ENCODE data around the gene PROK2. TPM values are rescaled to one million over a fixed set of nuclear protein-coding genes. Genes with fewer than 3 reads are reported as not detected.

The PROK2 gene
- total RNA-seq, 3 donors from 2014 or later (not counting 1 experiment from before 2014, with no cell fraction given), result 0.54 to 8.7 TPM; not detected in 1

GRCh38 chr3:71797455-71797854 is 12.5 kb upstream of the PROK2 start:
- WGBS (ENCODE audit: insufficient coverage), result 89% methylated on average over 7 of the region's 7 CpGs
- H3K27me3 ChIP-seq (ENCODE audit: control insufficient read depth, insufficient read depth, low read length), result no peaks in the 10 kb centered on the region
- no peaks in the 10 kb centered on the region for H3K9me3 ChIP-seq (ENCODE audit: control insufficient read depth, insufficient read depth, low read length)
- H3K36me3 Mint-ChIP-seq, result no peaks in the 10 kb centered on the region
- H3K27ac ChIP-seq (ENCODE audit: low read length), result no peak overlapping the region
- no peak overlapping the region for H3K27ac Mint-ChIP-seq
- DNase-seq, result no peak
- no peak overlapping the region for H3K4me3 Mint-ChIP-seq
- TF ChIP-seq CTCF (IDR thresholded peaks at IDR 0.05), result no peak
- H3K4me1 ChIP-seq (ENCODE audit: control insufficient read depth, insufficient read depth, low read length), result no peaks in the 10 kb centered on the region
- H3K4me1 Mint-ChIP-seq, result peaks cover 6 to 8% of the 10 kb centered on the region in 2 donors
- no peaks in the 10 kb centered on the region for H3K36me3 ChIP-seq (ENCODE audit: control insufficient read depth, insufficient read depth, low read length)
- H3K27me3 Mint-ChIP-seq (ENCODE audit: low read depth in 2 of 2), result peaks cover 7 to 27% of the 10 kb centered on the region in 2 donors
- intact Hi-C loops (cut with micrococcal nuclease), result no loop called here
- H3K4me3 ChIP-seq (ENCODE audit: low read length), result no peak overlapping the region
- no peak for ATAC-seq
- H3K9me3 Mint-ChIP-seq, result no peaks in the 10 kb centered on the region

- Histone ChIP-seq H3K4me3 (ENCODE audit: low read length) (no peak overlapping the region), H3K27ac (ENCODE audit: low read length) (no peak overlapping the region), H3K27me3 (ENCODE audit: control insufficient read depth, insufficient read depth, low read length) (no peaks in the 10 kb centered on the region), H3K4me1 (ENCODE audit: control insufficient read depth, insufficient read depth, low read length) (no peaks in the 10 kb centered on the region), H3K9me3 (ENCODE audit: control insufficient read depth, insufficient read depth, low read length) (no peaks in the 10 kb centered on the region), H3K36me3 (ENCODE audit: control insufficient read depth, insufficient read depth, low read length) (no peaks in the 10 kb centered on the region)
- peak in 2 of 3 donors; percentile 47 to 71 for ATAC-seq
- WGBS (ENCODE audit: insufficient coverage), result 62% methylated on average over 2 of the region's 3 CpGs
- Mint-ChIP-seq H3K4me1 (peaks cover 6 to 8% of the 10 kb centered on the region in 2 donors), H3K36me3 (no peaks in the 10 kb centered on the region), H3K27me3 (ENCODE audit: low read depth in 2 of 2) (peaks cover 3 to 27% of the 10 kb centered on the region in 2 donors), H3K9me3 (no peaks in the 10 kb centered on the region), H3K27ac (no peak overlapping the region), H3K4me3 (no peak overlapping the region)
- DNase-seq, result peak in 1 of 2 donors; percentile 14
- intact Hi-C loops (cut with micrococcal nuclease), result no loop called here
- TF ChIP-seq CTCF (IDR thresholded peaks at IDR 0.05), result no peak
These were observed 11.3 kb upstream of the PROK2 start for GRCh38 chr3:71796290-71796689.

GRCh38 chr3:71791634-71792033 is 6.7 kb upstream of the PROK2 start:
- Mint-ChIP-seq H3K27ac (no peak overlapping the region), H3K9me3 (no peaks in the 10 kb centered on the region), H3K4me3 (no peak overlapping the region), H3K4me1 (peaks cover 6 to 7% of the 10 kb centered on the region in 2 donors), H3K27me3 (ENCODE audit: low read depth in 2 of 2) (peaks cover 25 to 39% of the 10 kb centered on the region in 2 donors), H3K36me3 (no peaks in the 10 kb centered on the region)
- H3K27me3 ChIP-seq (ENCODE audit: control insufficient read depth, insufficient read depth, low read length), result peaks cover 6% of the 10 kb centered on the region
- DNase-seq (no peak), ATAC-seq (no peak)
- no peak overlapping the region for H3K4me3 ChIP-seq (ENCODE audit: low read length)
- H3K9me3 ChIP-seq (ENCODE audit: control insufficient read depth, insufficient read depth, low read length), result no peaks in the 10 kb centered on the region
- no peak for TF ChIP-seq CTCF (IDR thresholded peaks at IDR 0.05)
- no peaks in the 10 kb centered on the region for H3K4me1 ChIP-seq (ENCODE audit: control insufficient read depth, insufficient read depth, low read length)
- 71% methylated on average over 1 of the region's 1 CpG for WGBS (ENCODE audit: insufficient coverage)
- no peak overlapping the region for H3K27ac ChIP-seq (ENCODE audit: low read length)
- intact Hi-C loops (cut with micrococcal nuclease), result no loop called here
- H3K36me3 ChIP-seq (ENCODE audit: control insufficient read depth, insufficient read depth, low read length), result no peaks in the 10 kb centered on the region

- no peak overlapping the region for H3K4me3 ChIP-seq (ENCODE audit: low read length)
- Mint-ChIP-seq H3K27me3 (ENCODE audit: low read depth in 2 of 2) (peaks cover 36 to 47% of the 10 kb centered on the region in 2 donors), H3K4me1 (peaks cover 5 to 10% of the 10 kb centered on the region in 2 donors), H3K27ac (no peak overlapping the region), H3K36me3 (no peaks in the 10 kb centered on the region), H3K4me3 (no peak overlapping the region), H3K9me3 (no peaks in the 10 kb centered on the region)
- H3K9me3 ChIP-seq (ENCODE audit: control insufficient read depth, insufficient read depth, low read length), result no peaks in the 10 kb centered on the region
- no peak overlapping the region for H3K27ac ChIP-seq (ENCODE audit: low read length)
- ATAC-seq, result no peak
- intact Hi-C loops (cut with micrococcal nuclease), result no loop called here
- WGBS (ENCODE audit: insufficient coverage), result 86% methylated on average over 1 of the region's 1 CpG
- H3K27me3 ChIP-seq (ENCODE audit: control insufficient read depth, insufficient read depth, low read length), result peaks cover 16% of the 10 kb centered on the region
- H3K4me1 ChIP-seq (ENCODE audit: control insufficient read depth, insufficient read depth, low read length), result no peaks in the 10 kb centered on the region
- no peaks in the 10 kb centered on the region for H3K36me3 ChIP-seq (ENCODE audit: control insufficient read depth, insufficient read depth, low read length)
- DNase-seq, result no peak
- no peak for TF ChIP-seq CTCF (IDR thresholded peaks at IDR 0.05)
These were observed 5.0 kb upstream of the PROK2 start for GRCh38 chr3:71789922-71790321.
